Bronchial epithelial cell (primary cell): ENCODE results near the gene FSIP1. TPM values are rescaled to one million over a fixed set of nuclear protein-coding genes. Genes with fewer than 3 reads are reported as not detected.

Experiments used
- DNase-seq: peaks from one replicate; pipeline ENCODE4 v3.0.0-alpha.2; 2010; ENCODE audit warnings: low read depth
- FAIRE-seq: peaks from 2 replicates; lab custom pipeline; 2011; peaks lifted over from hg19 to GRCh38; lab: Jason Lieb, UNC
- H3K27me3 ChIP-seq: 2 replicates; pipeline ENCODE4 v1.5.1; 2011; ENCODE audit warnings: low read length; ENCODE audit not compliant: control insufficient read depth, insufficient read depth
- H3K36me3 ChIP-seq: 2 replicates; pipeline ENCODE4 v1.5.1; 2011; ENCODE audit warnings: low read length; ENCODE audit not compliant: control insufficient read depth, insufficient read depth
- H3K4me3 ChIP-seq: 2 replicates; pipeline ENCODE4 v1.5.1; 2011; ENCODE audit warnings: mild to moderate bottlenecking, low read depth, low read length, control low read depth
- total RNA-seq: library from RNA; depleted of rRNA; stranded (reverse); fragments of >200 nt; gene quantifications from 2 replicates; pipeline ENCODE4 v1.2.1, GENCODE V29; 2014
- TF ChIP-seq, protein P1 (sequence below): IDR thresholded peaks from 2 replicates; pipeline ENCODE4 v1.5.1; 2011; ENCODE audit warnings: mild to moderate bottlenecking, moderate library complexity, low read length, control low read depth, inconsistent platforms; ENCODE audit not compliant: insufficient read depth, severe bottlenecking

FSIP1 gene
- total RNA-seq, 1 donor from 2014 or later = 9.5 TPM

DNA sequence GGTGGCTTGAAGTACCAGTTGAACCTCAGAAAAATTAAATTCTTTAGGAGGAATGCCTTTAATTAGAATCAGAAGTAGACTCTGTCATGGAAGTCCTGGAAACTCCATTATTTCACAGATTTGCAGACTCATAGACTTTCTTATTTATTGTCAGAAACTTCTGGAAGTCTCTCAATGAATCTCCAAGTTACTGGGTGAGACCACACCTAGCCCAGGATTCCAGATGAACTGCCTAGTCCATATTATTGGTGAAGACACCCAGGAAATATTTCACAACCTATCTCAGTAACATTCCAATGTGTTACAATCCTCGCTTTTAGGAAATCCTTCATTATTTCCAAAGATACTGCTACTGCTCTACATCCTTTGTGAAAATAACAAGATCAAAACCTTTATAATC is 208.2 kb downstream of the FSIP1 start:
- FAIRE-seq (no peak), DNase-seq (peak; percentile 41)
- TF ChIP-seq, protein P1, sequence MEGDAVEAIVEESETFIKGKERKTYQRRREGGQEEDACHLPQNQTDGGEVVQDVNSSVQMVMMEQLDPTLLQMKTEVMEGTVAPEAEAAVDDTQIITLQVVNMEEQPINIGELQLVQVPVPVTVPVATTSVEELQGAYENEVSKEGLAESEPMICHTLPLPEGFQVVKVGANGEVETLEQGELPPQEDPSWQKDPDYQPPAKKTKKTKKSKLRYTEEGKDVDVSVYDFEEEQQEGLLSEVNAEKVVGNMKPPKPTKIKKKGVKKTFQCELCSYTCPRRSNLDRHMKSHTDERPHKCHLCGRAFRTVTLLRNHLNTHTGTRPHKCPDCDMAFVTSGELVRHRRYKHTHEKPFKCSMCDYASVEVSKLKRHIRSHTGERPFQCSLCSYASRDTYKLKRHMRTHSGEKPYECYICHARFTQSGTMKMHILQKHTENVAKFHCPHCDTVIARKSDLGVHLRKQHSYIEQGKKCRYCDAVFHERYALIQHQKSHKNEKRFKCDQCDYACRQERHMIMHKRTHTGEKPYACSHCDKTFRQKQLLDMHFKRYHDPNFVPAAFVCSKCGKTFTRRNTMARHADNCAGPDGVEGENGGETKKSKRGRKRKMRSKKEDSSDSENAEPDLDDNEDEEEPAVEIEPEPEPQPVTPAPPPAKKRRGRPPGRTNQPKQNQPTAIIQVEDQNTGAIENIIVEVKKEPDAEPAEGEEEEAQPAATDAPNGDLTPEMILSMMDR = no peak

GRCh38 chr15:39573844-39574243 is 208.8 kb downstream of the FSIP1 start:
- DNase-seq (no peak), FAIRE-seq (no peak)
- Histone ChIP-seq H3K27me3 (no peaks in the 10 kb centered on the region), H3K36me3 (no peaks in the 10 kb centered on the region), H3K4me3 (no peak overlapping the region)
- TF ChIP-seq, protein P1 = no peak

More for the DNA sequence above, 208.2 kb downstream of the FSIP1 start:
- Histone ChIP-seq H3K36me3 (no peaks in the 10 kb centered on the region), H3K27me3 (no peaks in the 10 kb centered on the region), H3K4me3 (no peak overlapping the region)

DNA sequence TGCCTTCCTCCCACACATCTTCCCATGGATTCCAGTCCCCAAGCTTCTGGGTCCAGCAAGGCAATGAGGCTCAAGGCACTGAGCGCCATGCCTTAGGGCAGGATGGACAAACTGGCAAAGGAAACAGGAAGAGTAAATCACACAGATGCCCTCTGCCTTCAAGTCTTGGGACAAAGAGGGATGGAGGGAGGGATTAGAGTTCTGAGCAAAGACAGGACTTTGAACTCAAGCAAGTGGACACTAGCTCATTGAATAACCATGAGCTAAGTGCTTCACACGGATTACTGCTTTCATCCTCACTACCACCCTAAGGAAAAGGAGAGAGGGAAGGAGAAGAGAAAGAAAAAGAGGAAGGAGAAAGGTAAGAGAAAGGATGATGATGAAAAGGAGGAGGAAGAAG is 209.4 kb downstream of the FSIP1 start:
- TF ChIP-seq, protein P1 = no peak
- FAIRE-seq (no peak), DNase-seq (no peak)
- H3K36me3 ChIP-seq = no peaks in the 10 kb centered on the region
- no peaks in the 10 kb centered on the region for H3K27me3 ChIP-seq
- no peak overlapping the region for H3K4me3 ChIP-seq

DNA sequence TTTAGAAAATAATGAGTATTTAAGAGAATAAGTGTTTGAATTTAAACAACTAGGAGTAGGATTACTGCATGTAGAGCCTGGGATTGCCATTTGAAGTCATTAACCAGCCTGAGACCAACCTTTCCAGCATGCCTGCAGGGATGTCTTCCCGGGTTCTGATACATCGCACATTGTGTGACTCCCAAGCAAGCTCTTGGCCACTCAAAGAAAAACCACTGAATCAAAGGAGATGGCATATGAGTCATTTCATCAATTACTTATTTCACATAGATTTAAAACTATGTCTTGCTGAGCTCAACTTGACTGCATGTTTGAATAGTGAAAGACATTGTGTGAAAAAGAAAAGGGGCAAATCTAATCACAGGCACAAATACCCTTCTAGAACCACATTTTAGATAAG is 216.8 kb downstream of the FSIP1 start:
- no peak overlapping the region for H3K4me3 ChIP-seq

GRCh38 chr15:39564972-39565665 is 217.5 kb downstream of the FSIP1 start:
- TF ChIP-seq, protein P1 = no peak
- no peak overlapping the region for H3K4me3 ChIP-seq
- H3K27me3 ChIP-seq = no peaks in the 10 kb centered on the region
- DNase-seq (no peak), FAIRE-seq (no peak)
- no peaks in the 10 kb centered on the region for H3K36me3 ChIP-seq

More for the DNA sequence above, 216.8 kb downstream of the FSIP1 start:
- FAIRE-seq = no peak
- H3K27me3 ChIP-seq = no peaks in the 10 kb centered on the region
- no peaks in the 10 kb centered on the region for H3K36me3 ChIP-seq
- TF ChIP-seq, protein P1 = no peak
- DNase-seq = no peak

- no peak for DNase-seq
- Histone ChIP-seq H3K27me3 (no peaks in the 10 kb centered on the region), H3K4me3 (no peak overlapping the region), H3K36me3 (no peaks in the 10 kb centered on the region)
- TF ChIP-seq, protein P1 = no peak
- no peak for FAIRE-seq
Observed at GRCh38 chr15:39558421-39558820, 224.2 kb downstream of the FSIP1 start.
